Stimulated activated naive CD8-positive, alpha-beta T cell treated with anti-CD3 and anti-CD28 coated beads, Interleukin-15, amount 100 ng/mL, for 72 hours (primary cell): Measurements from ENCODE around the gene SOST.

Experiments
- ATAC-seq: fragments of 150-1000 bp; cut with Tn5 transposase; 2 replicates; pipeline ENCODE4 v1.10.0; 2021; ENCODE audit warnings: mild to moderate bottlenecking, moderate library complexity
- DNase-seq, 2 donors: peaks; one replicate each; pipeline ENCODE4 v3.0.0; 2021 to 2022
- H3K27ac Mint-ChIP-seq, 2 donors: one replicate each; pipeline ENCODE4 v1.8.0; 2022; ENCODE audit warnings: mild to moderate bottlenecking in 2 of 2, mixed read lengths in 2 of 2, moderate library complexity in 2 of 2
- H3K27me3 Mint-ChIP-seq: one replicate; pipeline ENCODE4 v1.8.0; 2022; ENCODE audit warnings: mixed read lengths
- H3K4me1 Mint-ChIP-seq: one replicate; pipeline ENCODE4 v1.8.0; 2022; ENCODE audit warnings: mild to moderate bottlenecking, mixed read lengths
- H3K4me3 Mint-ChIP-seq, 2 donors: one replicate each; pipeline ENCODE4 v1.8.0; 2022; ENCODE audit warnings: mild to moderate bottlenecking in 2 of 2, mixed read lengths in 2 of 2, moderate library complexity in 1 of 2
- H3K9me3 Mint-ChIP-seq, 2 donors: one replicate each; pipeline ENCODE4 v1.8.0; 2022; ENCODE audit warnings: mixed read lengths in 2 of 2

Gene SOST

GRCh38 chr17:43767053-43767712 lies 8.6 kb upstream of the SOST start:
- H3K4me3 Mint-ChIP-seq = no peak overlapping the region
- no peak for ATAC-seq

GRCh38 chr17:43766413-43767052 lies 7.9 kb upstream of the SOST start:
- H3K4me1 Mint-ChIP-seq = no peaks in the 10 kb centered on the region
- no peak overlapping the region for H3K4me3 Mint-ChIP-seq
- DNase-seq (peak in 1 of 2 donors; percentile 34), ATAC-seq (no peak)
- no peaks in the 10 kb centered on the region for H3K27me3 Mint-ChIP-seq
- H3K9me3 Mint-ChIP-seq = no peaks in the 10 kb centered on the region
- no peak overlapping the region for H3K27ac Mint-ChIP-seq

More at GRCh38 chr17:43767053-43767712, 8.6 kb upstream of the SOST start:
- H3K9me3 Mint-ChIP-seq = no peaks in the 10 kb centered on the region
- H3K27me3 Mint-ChIP-seq = no peaks in the 10 kb centered on the region
- no peaks in the 10 kb centered on the region for H3K4me1 Mint-ChIP-seq
- DNase-seq = no peak
- H3K27ac Mint-ChIP-seq = peak overlapping the region in 1 of 2 donors; percentile 27

- peak; percentile 93 for ATAC-seq
- H3K27ac Mint-ChIP-seq = no peak overlapping the region
Measured at GRCh38 chr17:43760254-43760852, 1.8 kb upstream of the SOST start.

GRCh38 chr17:43759836-43760235 lies 1.2 kb upstream of the SOST start:
- no peaks in the 10 kb centered on the region for H3K4me1 Mint-ChIP-seq
- no peak overlapping the region for H3K4me3 Mint-ChIP-seq
- DNase-seq (no peak), ATAC-seq (no peak)
- no peak overlapping the region for H3K27ac Mint-ChIP-seq
- H3K9me3 Mint-ChIP-seq = no peaks in the 10 kb centered on the region
- peaks cover 42% of the 10 kb centered on the region for H3K27me3 Mint-ChIP-seq

More at GRCh38 chr17:43760254-43760852, 1.8 kb upstream of the SOST start:
- DNase-seq = peak; percentile 84 to 88
- Mint-ChIP-seq H3K4me3 (no peak overlapping the region), H3K4me1 (no peaks in the 10 kb centered on the region), H3K27me3 (peaks cover 39% of the 10 kb centered on the region), H3K9me3 (no peaks in the 10 kb centered on the region)

GRCh38 chr17:43758086-43758485 lies 505 bp downstream of the SOST start:
- Mint-ChIP-seq H3K27ac (peak overlapping the region in 1 of 2 donors; percentile 56), H3K27me3 (peaks cover 52% of the 10 kb centered on the region), H3K9me3 (no peaks in the 10 kb centered on the region), H3K4me1 (no peaks in the 10 kb centered on the region), H3K4me3 (no peak overlapping the region)
- DNase-seq = no peak
- no peak for ATAC-seq

- Mint-ChIP-seq H3K27ac (no peak overlapping the region), H3K4me1 (no peaks in the 10 kb centered on the region), H3K9me3 (no peaks in the 10 kb centered on the region), H3K27me3 (peaks cover 61% of the 10 kb centered on the region), H3K4me3 (no peak overlapping the region)
- ATAC-seq (no peak), DNase-seq (no peak)
Measured at GRCh38 chr17:43757171-43757660, 1.4 kb downstream of the SOST start.

GRCh38 chr17:43756201-43756600 lies 2.4 kb downstream of the SOST start:
- no peak overlapping the region for H3K27ac Mint-ChIP-seq
- no peaks in the 10 kb centered on the region for H3K9me3 Mint-ChIP-seq
- peaks cover 71% of the 10 kb centered on the region for H3K27me3 Mint-ChIP-seq
- no peaks in the 10 kb centered on the region for H3K4me1 Mint-ChIP-seq
- ATAC-seq (no peak), DNase-seq (no peak)
- H3K4me3 Mint-ChIP-seq = no peak overlapping the region

GRCh38 chr17:43755389-43755875 lies 3.2 kb downstream of the SOST start:
- DNase-seq (peak in 1 of 2 donors; percentile 20), ATAC-seq (peak; percentile 41)
- Mint-ChIP-seq H3K27ac (no peak overlapping the region), H3K27me3 (peaks cover 79% of the 10 kb centered on the region), H3K4me3 (no peak overlapping the region), H3K4me1 (no peaks in the 10 kb centered on the region), H3K9me3 (no peaks in the 10 kb centered on the region)

GRCh38 chr17:43754947-43755346 lies 3.6 kb downstream of the SOST start:
- Mint-ChIP-seq H3K4me1 (peaks cover 3% of the 10 kb centered on the region), H3K4me3 (no peak overlapping the region), H3K27ac (no peak overlapping the region), H3K9me3 (no peaks in the 10 kb centered on the region), H3K27me3 (peaks cover 84% of the 10 kb centered on the region)
- ATAC-seq (no peak), DNase-seq (no peak)

GRCh38 chr17:43753493-43754129 lies 5.0 kb downstream of the SOST start:
- H3K27ac Mint-ChIP-seq = no peak overlapping the region
- DNase-seq = no peak
- ATAC-seq = peak; percentile 77
- no peak overlapping the region for H3K4me3 Mint-ChIP-seq
- peaks cover 85% of the 10 kb centered on the region for H3K27me3 Mint-ChIP-seq
- H3K9me3 Mint-ChIP-seq = no peaks in the 10 kb centered on the region
- peaks cover 6% of the 10 kb centered on the region for H3K4me1 Mint-ChIP-seq

- peaks cover 6% of the 10 kb centered on the region for H3K4me1 Mint-ChIP-seq
- no peak overlapping the region for H3K4me3 Mint-ChIP-seq
- no peak overlapping the region for H3K27ac Mint-ChIP-seq
- no peak for ATAC-seq
- DNase-seq = no peak
- peaks cover 68% of the 10 kb centered on the region for H3K27me3 Mint-ChIP-seq
- no peaks in the 10 kb centered on the region for H3K9me3 Mint-ChIP-seq
Measured at GRCh38 chr17:43750153-43750552, 8.4 kb downstream of the SOST start.

GRCh38 chr17:43745541-43745940 lies 13.1 kb downstream of the SOST start:
- H3K4me1 Mint-ChIP-seq = peaks cover 6% of the 10 kb centered on the region
- no peak for ATAC-seq
- DNase-seq = no peak
- no peak overlapping the region for H3K27ac Mint-ChIP-seq
- H3K27me3 Mint-ChIP-seq = peaks cover 64% of the 10 kb centered on the region
- H3K9me3 Mint-ChIP-seq = no peaks in the 10 kb centered on the region
- H3K4me3 Mint-ChIP-seq = no peak overlapping the region

- Mint-ChIP-seq H3K27ac (no peak overlapping the region), H3K27me3 (peaks cover 68% of the 10 kb centered on the region), H3K9me3 (no peaks in the 10 kb centered on the region), H3K4me3 (no peak overlapping the region), H3K4me1 (no peaks in the 10 kb centered on the region)
- no peak for ATAC-seq
- no peak for DNase-seq
Measured at GRCh38 chr17:43741636-43742035, 17.0 kb downstream of the SOST start.

GRCh38 chr17:43740541-43740940 lies 18.1 kb downstream of the SOST start:
- Mint-ChIP-seq H3K27me3 (peaks cover 57% of the 10 kb centered on the region), H3K9me3 (no peaks in the 10 kb centered on the region), H3K27ac (peak overlapping the region in 1 of 2 donors; percentile 2), H3K4me3 (no peak overlapping the region), H3K4me1 (no peaks in the 10 kb centered on the region)
- no peak for ATAC-seq
- no peak for DNase-seq

- H3K9me3 Mint-ChIP-seq = peaks cover 0 to 9% of the 10 kb centered on the region in 2 donors
- peaks cover 34% of the 10 kb centered on the region for H3K27me3 Mint-ChIP-seq
- ATAC-seq (no peak), DNase-seq (no peak)
- H3K27ac Mint-ChIP-seq = no peak overlapping the region
- H3K4me1 Mint-ChIP-seq = no peaks in the 10 kb centered on the region
- no peak overlapping the region for H3K4me3 Mint-ChIP-seq
Measured at GRCh38 chr17:43737722-43738121, 20.9 kb downstream of the SOST start.
